ENCODE results near the gene C20orf96. TPM values are rescaled to one million over a fixed set of nuclear protein-coding genes. Genes with fewer than 3 reads are reported as not detected.

C20orf96 gene
- total RNA-seq, 1 donor from 2014 or later, result 0.79 TPM

DNA sequence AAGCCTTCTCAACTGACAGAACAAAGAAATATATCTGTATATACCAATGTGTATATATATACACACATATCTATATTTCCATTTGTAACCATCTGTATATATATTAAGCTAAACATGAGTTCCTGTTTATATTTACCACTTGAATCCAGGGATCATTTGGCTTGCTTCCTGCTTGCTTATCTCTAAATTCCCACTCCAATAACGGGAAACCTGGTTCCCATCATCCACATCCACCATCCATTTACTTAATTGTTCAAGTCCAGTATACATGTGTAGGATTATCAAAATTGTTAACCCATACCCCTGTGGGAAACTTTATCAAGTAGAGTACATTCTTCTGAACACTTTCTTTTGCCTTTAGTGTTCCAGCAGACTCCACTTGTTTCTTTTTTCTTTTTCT, 22.3 kb upstream of the C20orf96 start:
- Histone ChIP-seq H3K27me3 (ENCODE audit: control insufficient read depth, insufficient read depth, low read length) (no peaks in the 10 kb centered on the region), H3K4me3 (ENCODE audit: low read depth, low read length) (no peak overlapping the region), H3K36me3 (ENCODE audit: control insufficient read depth, insufficient read depth, low read length) (no peaks in the 10 kb centered on the region)
- TF ChIP-seq, protein P1, sequence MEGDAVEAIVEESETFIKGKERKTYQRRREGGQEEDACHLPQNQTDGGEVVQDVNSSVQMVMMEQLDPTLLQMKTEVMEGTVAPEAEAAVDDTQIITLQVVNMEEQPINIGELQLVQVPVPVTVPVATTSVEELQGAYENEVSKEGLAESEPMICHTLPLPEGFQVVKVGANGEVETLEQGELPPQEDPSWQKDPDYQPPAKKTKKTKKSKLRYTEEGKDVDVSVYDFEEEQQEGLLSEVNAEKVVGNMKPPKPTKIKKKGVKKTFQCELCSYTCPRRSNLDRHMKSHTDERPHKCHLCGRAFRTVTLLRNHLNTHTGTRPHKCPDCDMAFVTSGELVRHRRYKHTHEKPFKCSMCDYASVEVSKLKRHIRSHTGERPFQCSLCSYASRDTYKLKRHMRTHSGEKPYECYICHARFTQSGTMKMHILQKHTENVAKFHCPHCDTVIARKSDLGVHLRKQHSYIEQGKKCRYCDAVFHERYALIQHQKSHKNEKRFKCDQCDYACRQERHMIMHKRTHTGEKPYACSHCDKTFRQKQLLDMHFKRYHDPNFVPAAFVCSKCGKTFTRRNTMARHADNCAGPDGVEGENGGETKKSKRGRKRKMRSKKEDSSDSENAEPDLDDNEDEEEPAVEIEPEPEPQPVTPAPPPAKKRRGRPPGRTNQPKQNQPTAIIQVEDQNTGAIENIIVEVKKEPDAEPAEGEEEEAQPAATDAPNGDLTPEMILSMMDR (IDR thresholded peaks at IDR 0.05; ENCODE audit: insufficient read depth, low read length, severe bottlenecking), result no peak
- no peak for FAIRE-seq
- DNase-seq (ENCODE audit: low read depth), result no peak

DNA sequence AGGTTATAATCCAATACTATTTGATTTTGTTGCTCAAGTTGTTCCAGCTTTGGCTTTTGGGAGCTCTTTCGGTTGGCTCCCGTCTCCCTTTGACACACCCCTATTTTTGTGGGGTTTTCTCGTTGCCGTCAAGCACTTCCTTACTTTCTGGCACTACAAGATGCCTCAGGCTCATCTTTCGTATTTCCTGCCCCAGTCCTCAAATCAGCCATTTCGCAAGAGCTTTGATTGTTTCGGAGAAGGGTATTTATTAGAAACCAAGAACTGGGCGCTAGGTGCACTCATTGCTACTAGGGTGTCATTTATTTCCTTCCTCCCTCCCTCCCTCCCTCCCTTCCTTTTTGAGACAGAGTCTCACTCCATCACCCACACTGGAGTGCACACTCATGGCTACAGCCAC, 21.5 kb upstream of the C20orf96 start:
- no peak for DNase-seq (ENCODE audit: low read depth)
- no peaks in the 10 kb centered on the region for H3K27me3 ChIP-seq (ENCODE audit: control insufficient read depth, insufficient read depth, low read length)
- no peaks in the 10 kb centered on the region for H3K36me3 ChIP-seq (ENCODE audit: control insufficient read depth, insufficient read depth, low read length)
- no peak for FAIRE-seq
- H3K4me3 ChIP-seq (ENCODE audit: low read depth, low read length), result no peak overlapping the region
- TF ChIP-seq, protein P1 (IDR thresholded peaks at IDR 0.05; ENCODE audit: insufficient read depth, low read length, severe bottlenecking), result no peak

DNA sequence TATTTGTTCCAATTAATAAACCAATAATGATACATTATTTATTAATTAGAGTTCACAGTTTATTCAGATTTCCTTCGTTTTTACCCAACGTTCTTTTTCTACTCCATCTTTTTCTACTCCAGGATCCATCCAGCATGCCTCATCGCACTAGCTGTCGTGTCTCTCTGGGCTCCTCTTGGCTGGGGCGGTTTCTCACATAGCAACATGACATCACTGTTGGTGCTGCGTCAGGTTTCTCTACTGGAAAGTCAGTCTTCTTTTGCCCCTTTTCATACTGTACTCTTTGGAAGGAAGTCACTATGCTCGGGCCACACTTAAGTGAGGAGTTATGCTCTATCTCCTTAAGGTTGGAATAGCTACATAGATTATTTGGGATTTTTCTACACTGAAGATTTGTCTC, 21.1 kb upstream of the C20orf96 start:
- DNase-seq (ENCODE audit: low read depth) (no peak), FAIRE-seq (no peak)
- Histone ChIP-seq H3K4me3 (ENCODE audit: low read depth, low read length) (no peak overlapping the region), H3K27me3 (ENCODE audit: control insufficient read depth, insufficient read depth, low read length) (no peaks in the 10 kb centered on the region), H3K36me3 (ENCODE audit: control insufficient read depth, insufficient read depth, low read length) (no peaks in the 10 kb centered on the region)
- TF ChIP-seq, protein P1 (IDR thresholded peaks at IDR 0.05; ENCODE audit: insufficient read depth, low read length, severe bottlenecking), result no peak

DNA sequence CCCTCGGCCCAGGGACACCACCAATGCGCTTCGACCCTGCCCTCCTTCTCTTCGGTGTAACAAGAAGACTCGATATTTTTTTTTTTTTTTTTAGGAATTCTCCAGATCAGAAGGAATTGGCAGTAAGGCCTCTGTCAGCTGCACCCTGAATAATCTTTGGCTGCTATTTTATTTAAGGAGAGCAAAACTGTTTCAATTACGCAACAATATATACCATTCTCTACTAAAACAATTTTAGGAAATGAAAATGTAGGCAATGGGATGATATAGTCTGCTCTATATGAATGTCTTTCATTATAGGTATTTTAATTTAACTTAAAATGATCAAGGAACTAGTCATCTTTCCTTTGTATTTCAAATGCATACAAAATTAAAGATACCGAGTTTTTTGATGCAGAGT, 20.1 kb upstream of the C20orf96 start:
- no peak for DNase-seq (ENCODE audit: low read depth)
- H3K27me3 ChIP-seq (ENCODE audit: control insufficient read depth, insufficient read depth, low read length), result no peaks in the 10 kb centered on the region
- TF ChIP-seq, protein P1 (IDR thresholded peaks at IDR 0.05; ENCODE audit: insufficient read depth, low read length, severe bottlenecking), result no peak
- no peak for FAIRE-seq
- no peaks in the 10 kb centered on the region for H3K36me3 ChIP-seq (ENCODE audit: control insufficient read depth, insufficient read depth, low read length)
- H3K4me3 ChIP-seq (ENCODE audit: low read depth, low read length), result no peak overlapping the region

DNA sequence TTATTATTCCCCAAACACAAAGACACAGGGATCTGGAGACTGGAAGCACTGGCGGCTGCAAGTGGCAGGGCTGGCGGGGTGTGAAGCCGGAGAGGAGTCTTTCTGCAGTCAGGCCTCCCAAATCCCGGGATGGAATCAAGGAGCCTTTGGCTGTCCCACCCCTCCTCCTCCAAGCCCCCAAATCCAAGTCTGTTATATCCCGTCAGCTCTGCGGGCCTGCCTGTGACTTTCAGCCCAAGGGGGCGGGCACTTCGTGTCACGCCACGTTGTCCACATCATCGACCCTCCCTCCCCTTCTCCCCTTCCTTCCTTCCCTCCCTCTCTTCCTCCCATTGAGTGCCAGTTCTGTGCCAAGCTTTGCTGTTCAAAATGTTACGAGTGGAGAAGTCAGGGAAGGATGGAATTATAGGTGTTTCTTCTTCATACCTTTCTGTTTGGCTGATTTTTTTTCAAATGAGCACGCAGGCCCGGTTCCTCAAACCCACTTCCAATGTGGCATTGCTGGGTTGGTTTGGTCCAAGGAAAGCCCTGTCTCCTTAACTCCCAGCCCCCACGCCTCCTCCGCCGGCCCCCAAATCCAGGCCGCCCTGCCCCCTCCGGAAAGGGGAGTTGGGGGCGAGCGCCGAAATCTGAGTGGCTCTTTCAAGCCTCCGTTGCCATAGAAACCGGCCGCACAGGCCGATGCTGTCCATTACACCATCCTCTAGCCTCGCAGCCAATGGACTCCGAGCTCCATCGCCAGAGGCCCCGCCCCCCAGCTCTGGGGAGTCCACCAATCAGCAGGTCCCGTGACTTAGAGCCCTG, 19.5 kb upstream of the C20orf96 start:
- DNase-seq (ENCODE audit: low read depth), result peak; percentile 68
- no peak overlapping the region for H3K4me3 ChIP-seq (ENCODE audit: low read depth, low read length)

More for the DNA sequence above, 19.5 kb upstream of the C20orf96 start:
- no peak for FAIRE-seq
- Histone ChIP-seq H3K36me3 (ENCODE audit: control insufficient read depth, insufficient read depth, low read length) (no peaks in the 10 kb centered on the region), H3K27me3 (ENCODE audit: control insufficient read depth, insufficient read depth, low read length) (no peaks in the 10 kb centered on the region)
- TF ChIP-seq, protein P1 (IDR thresholded peaks at IDR 0.05; ENCODE audit: insufficient read depth, low read length, severe bottlenecking), result no peak
